ENCODE measurements around the gene DPCD.

DNA sequence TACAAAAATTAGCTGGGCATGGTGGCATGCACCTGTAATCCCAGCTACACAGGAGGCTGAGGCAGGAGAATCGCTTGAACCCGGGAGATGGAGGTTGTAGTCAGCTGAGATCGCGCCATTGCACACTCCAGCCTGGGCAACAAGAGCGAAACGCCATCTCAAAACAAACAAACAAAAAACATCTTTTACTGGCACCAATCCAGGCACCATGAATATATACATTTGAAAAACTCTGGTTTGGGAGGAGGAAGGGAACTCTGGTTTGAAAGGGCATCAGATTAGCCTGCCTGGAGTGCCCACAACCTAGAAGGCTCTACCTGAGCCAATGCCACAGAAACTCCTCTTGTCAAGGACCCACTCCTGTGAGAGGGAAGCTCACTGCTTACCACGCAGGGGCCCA is 16.0 kb upstream of the DPCD start:
- TF ChIP-seq, protein P1, sequence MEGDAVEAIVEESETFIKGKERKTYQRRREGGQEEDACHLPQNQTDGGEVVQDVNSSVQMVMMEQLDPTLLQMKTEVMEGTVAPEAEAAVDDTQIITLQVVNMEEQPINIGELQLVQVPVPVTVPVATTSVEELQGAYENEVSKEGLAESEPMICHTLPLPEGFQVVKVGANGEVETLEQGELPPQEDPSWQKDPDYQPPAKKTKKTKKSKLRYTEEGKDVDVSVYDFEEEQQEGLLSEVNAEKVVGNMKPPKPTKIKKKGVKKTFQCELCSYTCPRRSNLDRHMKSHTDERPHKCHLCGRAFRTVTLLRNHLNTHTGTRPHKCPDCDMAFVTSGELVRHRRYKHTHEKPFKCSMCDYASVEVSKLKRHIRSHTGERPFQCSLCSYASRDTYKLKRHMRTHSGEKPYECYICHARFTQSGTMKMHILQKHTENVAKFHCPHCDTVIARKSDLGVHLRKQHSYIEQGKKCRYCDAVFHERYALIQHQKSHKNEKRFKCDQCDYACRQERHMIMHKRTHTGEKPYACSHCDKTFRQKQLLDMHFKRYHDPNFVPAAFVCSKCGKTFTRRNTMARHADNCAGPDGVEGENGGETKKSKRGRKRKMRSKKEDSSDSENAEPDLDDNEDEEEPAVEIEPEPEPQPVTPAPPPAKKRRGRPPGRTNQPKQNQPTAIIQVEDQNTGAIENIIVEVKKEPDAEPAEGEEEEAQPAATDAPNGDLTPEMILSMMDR (IDR thresholded peaks at IDR 0.05; ENCODE audit: poor library complexity, severe bottlenecking), result no peak
- TF ChIP-seq, protein P2, sequence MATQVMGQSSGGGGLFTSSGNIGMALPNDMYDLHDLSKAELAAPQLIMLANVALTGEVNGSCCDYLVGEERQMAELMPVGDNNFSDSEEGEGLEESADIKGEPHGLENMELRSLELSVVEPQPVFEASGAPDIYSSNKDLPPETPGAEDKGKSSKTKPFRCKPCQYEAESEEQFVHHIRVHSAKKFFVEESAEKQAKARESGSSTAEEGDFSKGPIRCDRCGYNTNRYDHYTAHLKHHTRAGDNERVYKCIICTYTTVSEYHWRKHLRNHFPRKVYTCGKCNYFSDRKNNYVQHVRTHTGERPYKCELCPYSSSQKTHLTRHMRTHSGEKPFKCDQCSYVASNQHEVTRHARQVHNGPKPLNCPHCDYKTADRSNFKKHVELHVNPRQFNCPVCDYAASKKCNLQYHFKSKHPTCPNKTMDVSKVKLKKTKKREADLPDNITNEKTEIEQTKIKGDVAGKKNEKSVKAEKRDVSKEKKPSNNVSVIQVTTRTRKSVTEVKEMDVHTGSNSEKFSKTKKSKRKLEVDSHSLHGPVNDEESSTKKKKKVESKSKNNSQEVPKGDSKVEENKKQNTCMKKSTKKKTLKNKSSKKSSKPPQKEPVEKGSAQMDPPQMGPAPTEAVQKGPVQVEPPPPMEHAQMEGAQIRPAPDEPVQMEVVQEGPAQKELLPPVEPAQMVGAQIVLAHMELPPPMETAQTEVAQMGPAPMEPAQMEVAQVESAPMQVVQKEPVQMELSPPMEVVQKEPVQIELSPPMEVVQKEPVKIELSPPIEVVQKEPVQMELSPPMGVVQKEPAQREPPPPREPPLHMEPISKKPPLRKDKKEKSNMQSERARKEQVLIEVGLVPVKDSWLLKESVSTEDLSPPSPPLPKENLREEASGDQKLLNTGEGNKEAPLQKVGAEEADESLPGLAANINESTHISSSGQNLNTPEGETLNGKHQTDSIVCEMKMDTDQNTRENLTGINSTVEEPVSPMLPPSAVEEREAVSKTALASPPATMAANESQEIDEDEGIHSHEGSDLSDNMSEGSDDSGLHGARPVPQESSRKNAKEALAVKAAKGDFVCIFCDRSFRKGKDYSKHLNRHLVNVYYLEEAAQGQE (IDR thresholded peaks at IDR 0.05; ENCODE audit: borderline replicate concordance), result no peak
- TF ChIP-seq EZH2 (IDR thresholded peaks at IDR 0.05; ENCODE audit: borderline replicate concordance, insufficient read depth, low read length, poor library complexity, severe bottlenecking) (no peak), EP300 (conservative IDR thresholded peaks at IDR 0.05; ENCODE audit: poor library complexity, severe bottlenecking) (no peak), TAF1 (IDR thresholded peaks at IDR 0.05; ENCODE audit: low read depth) (no peak), POLR2AphosphoS5 (IDR thresholded peaks at IDR 0.05) (no peak), RAD21 (conservative IDR thresholded peaks at IDR 0.05) (no peak)

All from neural cell (in vitro differentiated cells).